Activated CD8-positive, alpha-beta memory T cell treated with anti-CD3 and anti-CD28 coated beads for 4 hours (primary cell): ENCODE results near the gene TMEM132A.
A peak's percentile ranks its signal among the peaks of the same experiment; 100 is the strongest.
"Not testable (repeated sequence)": the region's sequence is repeated elsewhere in the genome, so short reads cannot be mapped to it uniquely, and the experiment has no call there.

ENCODE experiments used
- DNase-seq, 2 donors: peaks; one replicate each; pipeline ENCODE4 v3.0.0-alpha.2; 2020; ENCODE audit warnings: low read depth in 2 of 2

The TMEM132A gene

GRCh38 chr11:60954421-60954820, 30.2 kb downstream of the TMEM132A start:
- no peak for DNase-seq

- no peak for DNase-seq
These were observed 31.3 kb downstream of the TMEM132A start for GRCh38 chr11:60955571-60955970.

- no peak for DNase-seq
These were observed 32.9 kb downstream of the TMEM132A start for GRCh38 chr11:60957188-60957587.

- no peak for DNase-seq
These were observed 35.2 kb downstream of the TMEM132A start for GRCh38 chr11:60959431-60959830.

GRCh38 chr11:60960405-60960804, 36.1 kb downstream of the TMEM132A start:
- DNase-seq: no peak

GRCh38 chr11:60964801-60965200, 40.5 kb downstream of the TMEM132A start:
- DNase-seq: no peak

- DNase-seq: no peak
These were observed 42.6 kb downstream of the TMEM132A start for GRCh38 chr11:60966890-60967289.

GRCh38 chr11:60968223-60968622, 44.0 kb downstream of the TMEM132A start:
- DNase-seq: no peak

GRCh38 chr11:60970369-60970774, 46.1 kb downstream of the TMEM132A start:
- peak; percentile 59 to 64 for DNase-seq

GRCh38 chr11:60970890-60971289, 46.6 kb downstream of the TMEM132A start:
- no peak for DNase-seq

GRCh38 chr11:60971520-60971919, 47.3 kb downstream of the TMEM132A start, which contains the start of gene CD6:
Gene CD6 (plus strand): TSS chr11:60971680. CDS start chr11:60971866, 186 bp downstream.
- DNase-seq: peak; percentile 28 to 53

- DNase-seq: no peak
These were observed 48.1 kb downstream of the TMEM132A start for GRCh38 chr11:60972182-60973030.

GRCh38 chr11:60973699-60974098, 49.4 kb downstream of the TMEM132A start:
- DNase-seq: no peak

- not testable (repeated sequence) for DNase-seq
These were observed 50.1 kb downstream of the TMEM132A start for GRCh38 chr11:60974316-60974715.

- DNase-seq: no peak
These were observed 50.5 kb downstream of the TMEM132A start for GRCh38 chr11:60974726-60975125.

- no peak for DNase-seq
These were observed 53.0 kb downstream of the TMEM132A start for GRCh38 chr11:60977224-60977623.

- DNase-seq: no peak
These were observed 53.6 kb downstream of the TMEM132A start for GRCh38 chr11:60977836-60978235.

GRCh38 chr11:60978546-60979380, 54.5 kb downstream of the TMEM132A start:
- DNase-seq: peak; percentile 33 to 42

GRCh38 chr11:60981515-60981914, 57.3 kb downstream of the TMEM132A start:
- no peak for DNase-seq

- DNase-seq: no peak
These were observed 57.9 kb downstream of the TMEM132A start for GRCh38 chr11:60982184-60982583.

GRCh38 chr11:60984149-60984548, 59.9 kb downstream of the TMEM132A start:
- no peak for DNase-seq

GRCh38 chr11:60984636-60985035, 60.4 kb downstream of the TMEM132A start:
- no peak for DNase-seq

GRCh38 chr11:60985501-60985900, 61.2 kb downstream of the TMEM132A start:
- DNase-seq: no peak
